Middle frontal gyrus (tissue), 1 donor: Measurements from ENCODE around the gene IDI1.
"Not testable (repeated sequence)": the region's sequence is repeated elsewhere in the genome, so short reads cannot be mapped to it uniquely, and the experiment has no call there.

ENCODE experiments used
- DNase-seq: peaks from one replicate; pipeline ENCODE4 v3.0.0-alpha.2; 2015; ENCODE audit warnings: low spot score; ENCODE audit errors: extremely low spot score

Gene IDI1

GRCh38 chr10:1048732-1049424 is at the start of gene IDI1:
Gene IDI1 (minus strand): TSS chr10:1049119. CDS start chr10:1049003, 116 bp downstream.
- DNase-seq = peak; percentile 95

GRCh38 chr10:1097436-1097835 is 48.5 kb upstream of the IDI1 start:
- DNase-seq = no peak

GRCh38 chr10:1096287-1096889 is 47.5 kb upstream of the IDI1 start:
- no peak for DNase-seq

GRCh38 chr10:1095498-1095897 is 46.6 kb upstream of the IDI1 start:
- DNase-seq = no peak

- DNase-seq = no peak
These were observed 45.5 kb upstream of the IDI1 start for GRCh38 chr10:1094112-1095057.

GRCh38 chr10:1093696-1094095 is 44.8 kb upstream of the IDI1 start:
- no peak for DNase-seq

- DNase-seq = no peak
These were observed 41.8 kb upstream of the IDI1 start for GRCh38 chr10:1090696-1091095.

- DNase-seq = no peak
These were observed 40.2 kb upstream of the IDI1 start for GRCh38 chr10:1089017-1089689.

- DNase-seq = no peak
These were observed 37.9 kb upstream of the IDI1 start for GRCh38 chr10:1086787-1087186.

GRCh38 chr10:1085258-1085657 is 36.3 kb upstream of the IDI1 start:
- no peak for DNase-seq

- DNase-seq = no peak
These were observed 35.4 kb upstream of the IDI1 start for GRCh38 chr10:1084011-1084950.

GRCh38 chr10:1083581-1083980 is 34.7 kb upstream of the IDI1 start:
- DNase-seq = no peak

GRCh38 chr10:1078668-1079067 is 29.7 kb upstream of the IDI1 start:
- DNase-seq = no peak

- DNase-seq = no peak
These were observed 25.9 kb upstream of the IDI1 start for GRCh38 chr10:1074748-1075308.

GRCh38 chr10:1074052-1074747 is 25.3 kb upstream of the IDI1 start:
- DNase-seq = no peak

GRCh38 chr10:1070919-1071318 is 22.0 kb upstream of the IDI1 start:
- no peak for DNase-seq

GRCh38 chr10:1068380-1069361 is 19.8 kb upstream of the IDI1 start:
- DNase-seq = no peak

GRCh38 chr10:1066734-1067133 is 17.8 kb upstream of the IDI1 start:
- DNase-seq = not testable (repeated sequence)

GRCh38 chr10:1064964-1065247 is 16.0 kb upstream of the IDI1 start:
- DNase-seq = no peak
